ENCODE measurements around the gene HNF1B.

Gene HNF1B

GRCh38 chr17:37662353-37662752 lies 82.5 kb downstream of the HNF1B start:
- no peak for DNase-seq

GRCh38 chr17:37661400-37662014 lies 83.4 kb downstream of the HNF1B start:
- no peak for DNase-seq

GRCh38 chr17:37659925-37660324 lies 84.9 kb downstream of the HNF1B start:
- no peak for DNase-seq

GRCh38 chr17:37657202-37657601 lies 87.7 kb downstream of the HNF1B start:
- DNase-seq, result no peak

GRCh38 chr17:37651849-37652248 lies 93.0 kb downstream of the HNF1B start:
- DNase-seq, result no peak

- DNase-seq, result peak; percentile 38 to 61
Measured at GRCh38 chr17:37650419-37651003, 94.3 kb downstream of the HNF1B start.

GRCh38 chr17:37648555-37648954 lies 96.3 kb downstream of the HNF1B start:
- DNase-seq, result peak; percentile 73 to 82

- no peak for DNase-seq
Measured at GRCh38 chr17:37647856-37648255, 97.0 kb downstream of the HNF1B start.

GRCh38 chr17:37643869-37644268 lies 101.0 kb downstream of the HNF1B start:
- no peak for DNase-seq

- peak; percentile 90 to 95 for DNase-seq
Measured at GRCh38 chr17:37643118-37643766, 101.6 kb downstream of the HNF1B start, which contains the start of gene DDX52. Gene DDX52, minus strand, starts transcription at chr17:37643446. Its CDS starts 26 bp downstream, at chr17:37643420.

- DNase-seq, result peak; percentile 43 to 51
Measured at GRCh38 chr17:37642681-37643080, 102.2 kb downstream of the HNF1B start.

GRCh38 chr17:37640015-37640414 lies 104.8 kb downstream of the HNF1B start:
- DNase-seq, result no peak

GRCh38 chr17:37637956-37638355 lies 106.9 kb downstream of the HNF1B start:
- no peak for DNase-seq
